HG03575 (cell line): ENCODE measurements around the gene EEF1E1.

Source experiments
- ATAC-seq: cut with Tn5 transposase; IDR thresholded peaks from one replicate; pipeline ENCODE4 v1.9.1; 2021; ENCODE audit not compliant: unreplicated experiment, insufficient number of reproducible peaks, low FRiP score; ENCODE audit errors: extremely low read depth

The EEF1E1 gene

DNA sequence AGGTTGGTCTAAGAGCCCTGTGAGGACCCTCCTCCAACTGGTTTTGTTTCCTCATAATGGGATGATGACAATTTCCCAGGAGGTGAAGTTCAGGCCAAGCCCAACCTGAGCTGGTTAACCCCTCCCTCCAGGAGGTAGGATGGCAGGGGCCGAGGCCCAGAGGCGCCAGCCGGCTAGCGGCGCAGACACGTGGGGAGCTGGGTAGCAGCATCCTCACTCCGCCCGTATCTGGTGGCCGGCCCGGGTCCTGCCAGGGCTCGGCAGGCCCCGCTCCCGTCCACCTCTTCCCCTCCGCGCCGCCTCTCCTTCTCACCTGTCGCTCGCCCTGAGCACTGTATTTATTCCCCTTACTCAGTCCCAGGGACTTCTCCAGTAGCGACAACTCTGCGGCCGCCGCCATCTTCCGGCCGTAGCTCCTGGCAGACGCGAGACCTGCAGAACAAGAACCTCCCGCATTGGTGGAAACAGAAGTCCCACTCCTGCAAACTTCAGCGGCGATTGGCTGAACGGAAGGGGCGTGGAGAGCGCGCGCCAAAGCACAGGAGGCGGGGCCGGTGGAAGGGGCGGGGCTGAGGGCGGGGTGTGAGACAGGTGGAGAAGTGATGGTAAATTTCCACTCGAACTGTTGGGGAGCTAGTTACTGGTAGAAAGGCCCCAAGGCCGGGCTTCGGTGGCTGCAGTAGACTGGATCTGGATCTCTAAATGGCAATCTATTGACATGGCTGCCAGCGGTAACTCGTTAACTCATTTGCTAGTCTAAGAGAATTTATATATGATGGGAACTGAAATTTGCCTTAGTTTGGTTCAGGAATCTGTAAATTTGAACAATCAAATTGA lies at the start of gene EEF1E1:
EEF1E1 (minus strand) TSS at position 427 of the 837 bp plus-strand sequence; CDS start at position 400, 27 bp downstream.
- peak; percentile 99 for ATAC-seq

DNA sequence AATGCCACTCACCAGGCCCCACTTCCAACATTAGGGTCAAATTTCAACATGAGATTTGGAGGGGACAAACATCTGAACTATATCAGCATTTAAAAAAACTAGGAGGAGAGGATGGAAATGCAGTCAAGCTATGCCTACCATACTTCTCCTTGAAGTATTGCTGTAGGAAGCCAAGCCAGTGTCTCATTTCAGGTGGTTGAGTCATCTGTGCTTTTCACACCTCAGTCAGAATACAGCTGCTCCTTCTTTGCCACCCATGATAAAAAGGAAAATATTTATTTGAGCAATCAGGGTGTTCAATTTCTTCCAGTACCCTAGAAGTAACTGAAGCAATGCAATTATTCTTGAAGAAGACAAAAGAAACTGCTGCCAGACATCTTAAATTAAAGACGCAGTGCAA lies 47.0 kb upstream of the EEF1E1 start:
- ATAC-seq, result no peak

GRCh38 chr6:8143945-8144344 lies 41.6 kb upstream of the EEF1E1 start:
- ATAC-seq, result no peak

DNA sequence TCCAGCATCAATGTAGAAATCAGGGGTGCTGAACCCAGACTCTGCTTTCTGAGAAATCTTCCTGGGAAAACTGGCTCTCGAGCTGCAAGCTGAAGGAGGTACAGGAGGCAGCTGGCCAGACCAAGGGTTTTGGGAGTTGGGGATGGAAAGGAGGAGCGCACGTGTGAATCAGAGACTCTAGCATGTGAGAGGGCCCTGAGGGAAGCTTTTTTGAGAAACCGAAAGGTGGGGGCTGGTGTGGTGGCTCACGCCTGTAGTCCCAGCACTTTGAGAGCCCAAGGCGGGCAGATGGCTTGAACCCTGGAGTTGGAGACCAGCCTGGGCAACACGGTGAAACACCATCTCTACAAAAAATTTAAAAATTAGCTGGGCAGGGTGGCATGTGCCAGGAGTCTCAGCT lies 37.1 kb upstream of the EEF1E1 start:
- no peak for ATAC-seq

GRCh38 chr6:8137529-8137939 lies 35.2 kb upstream of the EEF1E1 start:
- no peak for ATAC-seq

DNA sequence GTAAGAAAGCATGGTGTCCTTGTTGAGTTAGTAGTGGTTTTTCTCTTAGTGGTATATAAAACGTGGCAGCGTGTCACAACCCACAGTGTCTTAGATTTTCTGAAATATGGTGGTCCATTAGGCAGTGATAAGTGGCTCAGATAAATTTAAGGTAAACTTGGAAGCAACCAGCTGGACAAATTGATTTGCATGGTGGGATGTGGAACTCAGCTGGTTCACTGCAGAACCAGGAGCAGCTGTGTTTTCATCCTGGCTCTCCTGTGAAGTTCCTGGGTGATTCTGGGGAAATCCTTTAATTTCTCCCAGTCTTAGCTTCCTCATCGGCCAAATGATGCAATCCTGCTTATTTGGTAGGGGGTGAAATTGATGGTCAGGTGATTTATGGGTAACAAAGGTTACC lies 32.9 kb upstream of the EEF1E1 start:
- no peak for ATAC-seq

GRCh38 chr6:8132130-8132529 lies 29.8 kb upstream of the EEF1E1 start:
- ATAC-seq, result no peak

GRCh38 chr6:8131265-8131897 lies 29.0 kb upstream of the EEF1E1 start:
- peak; percentile 59 for ATAC-seq

GRCh38 chr6:8130399-8130798 lies 28.1 kb upstream of the EEF1E1 start:
- no peak for ATAC-seq

- no peak for ATAC-seq
Measured at GRCh38 chr6:8123236-8123635, 20.9 kb upstream of the EEF1E1 start.

GRCh38 chr6:8114956-8115355 lies 12.6 kb upstream of the EEF1E1 start:
- no peak for ATAC-seq

- ATAC-seq, result no peak
Measured at GRCh38 chr6:8113131-8113654, 10.8 kb upstream of the EEF1E1 start.

DNA sequence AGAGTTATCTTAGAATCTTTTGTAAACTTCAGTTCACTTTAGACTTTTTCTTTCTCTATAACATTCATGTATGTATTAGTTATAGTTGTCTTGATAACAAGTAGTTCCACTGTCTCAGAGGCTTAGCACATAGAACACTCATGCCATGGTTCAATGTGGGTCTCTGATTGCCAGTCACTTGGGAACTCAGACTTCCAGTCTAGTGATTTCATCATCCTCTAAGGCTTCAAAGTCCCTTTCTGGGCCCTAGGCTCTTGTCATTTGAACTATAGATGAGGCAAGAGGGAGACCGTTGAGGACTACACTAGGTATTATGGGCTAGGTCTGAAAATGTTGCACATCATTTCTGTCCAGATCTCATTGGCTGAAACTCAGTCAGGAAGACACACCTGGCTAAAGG lies 8.4 kb upstream of the EEF1E1 start:
- no peak for ATAC-seq

DNA sequence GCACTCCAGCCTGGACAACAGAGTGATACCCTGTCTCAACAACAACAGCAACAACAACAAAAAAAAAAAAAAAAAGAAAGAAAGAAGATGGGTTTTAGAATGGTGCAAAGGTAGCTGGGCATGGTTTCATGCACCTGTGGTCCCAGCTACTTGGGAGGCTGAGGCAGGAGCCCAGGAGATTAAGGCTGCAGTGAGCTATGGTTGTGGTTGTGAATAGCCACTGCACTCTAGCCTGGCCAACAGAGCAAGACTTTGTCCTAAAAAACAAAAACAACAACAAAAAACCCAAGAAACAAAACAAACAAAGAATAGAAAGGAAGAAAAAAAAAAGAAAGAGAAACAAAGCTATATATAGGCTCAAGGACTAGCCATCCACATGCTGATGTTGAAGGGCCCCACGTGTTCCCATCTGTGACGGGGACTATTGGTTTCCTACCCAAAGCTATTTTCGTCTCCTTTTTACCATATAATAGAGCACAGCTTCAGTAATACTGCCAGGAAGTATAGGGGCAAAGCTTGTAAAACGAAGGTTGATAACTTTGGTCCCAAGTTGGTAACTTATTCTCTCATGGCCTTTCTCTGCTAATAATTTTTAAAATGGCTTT lies 7.9 kb upstream of the EEF1E1 start:
- ATAC-seq, result no peak

GRCh38 chr6:8108759-8109539 lies 6.6 kb upstream of the EEF1E1 start:
- no peak for ATAC-seq

DNA sequence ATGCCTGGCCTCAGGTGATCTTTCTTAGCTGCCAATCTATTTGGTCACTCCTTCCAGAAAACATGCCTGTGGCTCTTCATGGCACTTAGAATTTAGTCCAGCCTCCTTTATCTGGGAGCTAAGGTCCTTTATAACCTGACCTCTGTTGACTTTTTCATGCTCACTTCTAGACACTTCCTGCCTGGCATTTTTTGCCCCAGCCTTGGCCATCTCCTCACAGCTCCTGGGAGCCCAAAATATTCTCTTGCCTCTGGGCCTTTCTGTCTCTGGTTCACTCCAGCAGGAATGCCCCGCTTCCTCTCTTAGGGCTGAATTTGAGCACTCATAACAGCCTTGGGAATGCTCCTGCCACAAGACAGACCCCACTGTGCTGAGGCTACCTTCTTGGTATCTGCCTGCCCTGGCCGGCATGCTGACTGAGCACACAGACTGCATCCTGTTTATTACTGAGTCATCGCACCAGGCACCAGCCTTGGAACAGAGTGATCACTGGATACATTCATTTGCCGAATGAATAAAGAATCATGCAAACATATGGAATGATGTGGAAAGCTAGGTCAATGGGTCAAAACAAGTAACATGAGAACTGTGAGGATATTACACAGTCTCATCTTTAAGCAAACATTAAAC lies 5.8 kb upstream of the EEF1E1 start:
- ATAC-seq, result no peak

GRCh38 chr6:8105791-8106190 lies 3.4 kb upstream of the EEF1E1 start:
- no peak for ATAC-seq

DNA sequence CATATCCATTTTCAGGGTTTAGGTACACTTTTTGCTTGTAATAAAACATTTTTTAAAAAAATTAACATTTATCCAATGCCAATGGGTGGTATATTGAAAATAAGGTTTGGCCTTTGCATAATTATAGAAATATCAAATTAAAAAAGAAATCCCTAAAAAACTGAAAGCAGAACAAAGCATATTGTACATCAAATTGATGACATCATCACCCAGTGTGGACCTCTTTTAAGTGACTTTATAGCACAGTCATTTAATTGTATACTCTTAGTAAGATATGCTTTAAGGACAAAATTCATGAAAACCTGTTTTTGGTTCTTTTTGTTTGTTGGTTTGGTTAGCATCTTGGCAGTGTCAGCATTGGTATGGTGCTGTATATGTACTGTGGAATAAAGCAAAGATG lies 1.4 kb upstream of the EEF1E1 start:
- no peak for ATAC-seq
